Mesodermal cell (in vitro differentiated cells): ENCODE data around the gene ADCY7.

Source experiments
- H3K27ac ChIP-seq: 2 replicates; pipeline ENCODE4 v1.7.0; 2013; ENCODE audit warnings: mild to moderate bottlenecking, low read depth, low read length, moderate library complexity; ENCODE audit not compliant: severe bottlenecking
- H3K36me3 ChIP-seq: 2 replicates; pipeline ENCODE4 v1.7.1; 2013; ENCODE audit warnings: mild to moderate bottlenecking, low read length, moderate library complexity; ENCODE audit not compliant: control insufficient read depth, insufficient read depth
- H3K4me1 ChIP-seq: one replicate; pipeline ENCODE4 v1.7.1; 2013; ENCODE audit warnings: mild to moderate bottlenecking, low read length; ENCODE audit not compliant: insufficient read depth, control insufficient read depth, poor library complexity, severe bottlenecking
- H3K4me3 ChIP-seq: 2 replicates; pipeline ENCODE4 v1.7.0; 2013; ENCODE audit warnings: low read length, control low read depth, mild to moderate bottlenecking; ENCODE audit not compliant: insufficient read depth, poor library complexity, severe bottlenecking; ENCODE audit errors: extremely low read depth
- H3K9me3 ChIP-seq: 2 replicates; pipeline ENCODE4 v1.7.1; 2013; ENCODE audit warnings: mild to moderate bottlenecking, low read length, moderate library complexity; ENCODE audit not compliant: control insufficient read depth
- WGBS, 2 experiments: methylation state at CpG; one replicate each; pipeline ENCODE4 v1.1.5; 2013; ENCODE audit warnings: missing lambda C conversion rate in 2 of 2; ENCODE audit not compliant: insufficient coverage in 2 of 2; 5-methylcytosine and 5-hydroxymethylcytosine counted together

The ADCY7 gene

GRCh38 chr16:50300942-50301625, 34.7 kb downstream of the ADCY7 start:
- H3K27ac ChIP-seq: no peak overlapping the region
- WGBS, 2 experiments: 91 to 95% methylated on average over 19 to 20 of the region's 23 CpGs
- H3K4me1 ChIP-seq: peaks cover 11% of the 10 kb centered on the region
- no peaks in the 10 kb centered on the region for H3K9me3 ChIP-seq
- H3K4me3 ChIP-seq: no peak overlapping the region
- peaks cover 7% of the 10 kb centered on the region for H3K36me3 ChIP-seq

- Histone ChIP-seq H3K4me1 (peaks cover 11% of the 10 kb centered on the region), H3K36me3 (peaks cover 7% of the 10 kb centered on the region), H3K4me3 (no peak overlapping the region), H3K9me3 (no peaks in the 10 kb centered on the region), H3K27ac (no peak overlapping the region)
- WGBS, 2 experiments: 83 to 86% methylated on average over 10 to 21 of the region's 21 CpGs
These were observed 35.5 kb downstream of the ADCY7 start for GRCh38 chr16:50301626-50302471.

DNA sequence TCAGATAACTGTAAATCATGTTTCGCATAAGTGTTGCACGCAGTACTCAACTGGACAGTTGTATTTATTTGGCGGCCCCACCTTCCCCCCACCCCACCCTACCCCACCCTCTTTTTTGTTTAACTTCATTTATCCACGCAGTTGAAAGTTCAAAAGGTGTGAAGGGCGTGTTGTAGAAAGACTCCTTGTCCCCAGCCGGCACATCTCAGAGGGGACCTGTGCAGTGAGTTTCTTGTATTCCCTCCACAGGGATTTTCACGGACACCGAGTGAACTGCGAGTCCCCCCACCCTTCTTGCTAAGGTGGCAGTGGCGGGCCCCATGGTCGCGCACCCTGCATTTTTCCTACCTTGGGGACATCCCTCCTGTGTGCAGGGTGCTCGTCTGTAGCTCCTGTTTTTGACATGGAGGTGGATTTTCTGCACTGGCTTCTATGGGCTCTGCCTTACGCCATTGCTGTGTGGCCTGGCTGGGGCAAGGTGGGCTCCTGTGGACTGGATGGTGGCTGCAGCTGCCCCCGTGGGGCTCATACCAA, 36.2 kb downstream of the ADCY7 start:
- WGBS, 2 experiments: 85 to 98% methylated on average over 8 to 12 of the region's 15 CpGs

DNA sequence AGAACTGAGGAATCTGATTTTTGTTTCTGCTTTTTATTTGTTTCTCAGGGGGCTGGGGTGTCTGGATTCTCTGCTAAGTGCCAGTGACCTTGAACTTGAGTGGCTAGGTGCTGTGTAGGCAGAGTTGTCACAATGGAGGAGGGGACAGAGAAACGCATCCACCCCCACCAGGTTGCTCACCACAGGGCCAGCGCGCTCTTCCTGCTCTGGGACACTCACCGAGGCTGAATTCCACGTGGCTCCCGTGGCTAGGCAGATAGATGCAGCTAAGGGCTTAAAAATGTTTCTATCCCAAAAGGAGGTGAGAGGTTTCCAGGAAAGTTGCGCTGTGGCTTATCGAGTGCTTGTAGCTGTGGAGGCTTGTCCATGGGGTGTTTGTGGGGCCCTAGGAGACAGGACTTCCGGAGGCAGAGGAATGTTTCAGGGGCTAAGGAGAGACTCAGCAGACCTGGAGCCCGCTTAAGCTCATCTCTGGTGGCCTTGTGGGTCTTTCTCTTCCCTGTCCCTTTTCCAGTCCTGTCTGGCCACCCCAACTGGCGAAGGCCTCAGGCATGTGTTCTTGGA, 36.8 kb downstream of the ADCY7 start:
- Histone ChIP-seq H3K4me1 (peaks cover 11% of the 10 kb centered on the region), H3K9me3 (no peaks in the 10 kb centered on the region), H3K36me3 (peaks cover 7% of the 10 kb centered on the region), H3K27ac (no peak overlapping the region), H3K4me3 (no peak overlapping the region)
- 97 to 98% methylated on average over 6 to 10 of the region's 11 CpGs for WGBS, 2 experiments

More for the DNA sequence above, 36.2 kb downstream of the ADCY7 start:
- Histone ChIP-seq H3K4me3 (no peak overlapping the region), H3K27ac (no peak overlapping the region), H3K9me3 (no peaks in the 10 kb centered on the region), H3K36me3 (peaks cover 7% of the 10 kb centered on the region), H3K4me1 (peaks cover 11% of the 10 kb centered on the region)

DNA sequence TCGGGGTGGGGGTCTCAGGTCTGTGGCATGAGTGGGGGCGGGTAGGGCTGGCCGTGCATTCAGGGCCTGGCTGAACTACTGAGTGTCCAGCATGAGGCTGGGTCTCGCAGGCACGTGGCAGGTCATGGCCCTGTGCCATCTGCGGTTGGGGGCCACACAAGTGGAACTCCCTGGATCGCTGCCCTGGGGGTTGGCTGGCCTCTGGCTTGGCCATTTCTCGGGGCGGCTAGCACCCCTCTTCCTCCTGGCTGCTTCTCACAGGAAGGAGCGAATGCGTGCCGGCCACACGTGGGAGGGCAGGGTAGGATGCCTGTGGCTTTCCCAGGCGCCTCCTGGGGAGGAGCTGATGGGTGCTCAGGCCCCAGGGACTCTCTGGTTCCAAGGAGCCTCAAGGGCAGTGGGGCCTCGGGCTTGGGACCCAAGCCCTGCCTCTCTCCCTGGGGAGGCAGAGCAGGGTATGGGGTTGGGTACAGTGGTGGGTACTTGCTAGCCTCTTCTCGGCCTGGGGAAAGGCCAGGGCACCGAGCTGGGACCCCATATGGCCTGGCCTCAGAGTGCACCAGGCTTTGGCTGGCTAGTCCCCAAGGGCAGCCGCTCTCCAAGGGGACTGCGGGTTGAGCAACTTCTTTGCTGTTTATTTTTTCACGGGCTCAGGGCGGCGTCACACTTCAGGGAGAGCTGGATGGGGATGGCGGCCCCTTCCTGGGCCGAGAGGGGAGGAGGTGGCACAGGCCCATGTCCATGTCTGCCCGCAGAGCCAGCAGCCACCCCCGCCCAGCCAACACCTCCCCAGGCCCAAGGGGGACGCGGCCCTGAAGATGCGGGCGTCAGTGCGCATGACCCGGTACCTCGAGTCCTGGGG, 37.5 kb downstream of the ADCY7 start:
- WGBS, 2 experiments: 94 to 96% methylated on average over 26 to 29 of the region's 33 CpGs
- Histone ChIP-seq H3K36me3 (peaks cover 7% of the 10 kb centered on the region), H3K4me3 (no peak overlapping the region), H3K9me3 (no peaks in the 10 kb centered on the region), H3K4me1 (peaks cover 11% of the 10 kb centered on the region), H3K27ac (no peak overlapping the region)

GRCh38 chr16:50304467-50305440, 38.4 kb downstream of the ADCY7 start:
- Histone ChIP-seq H3K9me3 (no peaks in the 10 kb centered on the region), H3K27ac (no peak overlapping the region)
- WGBS, 2 experiments: 91% methylated on average over 19 to 24 of the region's 25 CpGs

DNA sequence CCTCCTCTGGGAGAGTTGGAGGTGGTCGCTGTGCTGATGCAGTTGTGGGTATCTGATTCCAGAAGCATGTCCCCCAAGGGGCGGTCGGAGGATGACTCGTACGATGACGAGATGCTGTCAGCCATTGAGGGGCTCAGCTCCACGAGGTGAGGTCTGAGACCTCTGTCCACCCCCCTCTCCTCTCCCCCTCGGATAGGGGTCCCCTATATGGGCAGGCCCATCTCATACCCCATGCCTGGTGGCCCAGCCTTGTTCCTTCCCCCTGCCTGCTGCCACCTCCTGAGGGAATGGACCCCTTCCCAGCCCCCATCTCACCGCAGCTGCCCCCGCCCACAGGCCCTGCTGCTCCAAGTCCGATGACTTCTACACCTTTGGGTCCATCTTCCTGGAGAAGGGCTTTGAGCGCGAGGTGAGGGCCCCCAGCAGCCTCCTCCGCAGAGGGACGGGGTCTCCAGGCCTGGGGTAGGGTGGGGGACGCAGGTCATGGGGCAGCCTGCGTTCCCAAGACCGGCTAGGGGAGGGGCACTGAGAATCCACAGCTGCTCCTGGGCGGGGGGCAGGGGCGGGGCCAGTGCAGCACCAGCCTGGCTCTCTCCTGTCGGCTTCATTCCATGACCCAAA, 39.2 kb downstream of the ADCY7 start:
- Histone ChIP-seq H3K4me1 (peaks cover 11% of the 10 kb centered on the region), H3K36me3 (peaks cover 10% of the 10 kb centered on the region), H3K9me3 (no peaks in the 10 kb centered on the region), H3K27ac (no peak overlapping the region), H3K4me3 (no peak overlapping the region)
- WGBS, 2 experiments: 90 to 91% methylated on average over 15 to 18 of the region's 21 CpGs

More at GRCh38 chr16:50304467-50305440, 38.4 kb downstream of the ADCY7 start:
- Histone ChIP-seq H3K4me1 (peaks cover 11% of the 10 kb centered on the region), H3K36me3 (peaks cover 12% of the 10 kb centered on the region), H3K4me3 (no peak overlapping the region)

- WGBS, 2 experiments: 89 to 97% methylated on average over 5 to 8 of the region's 9 CpGs
- peaks cover 7% of the 10 kb centered on the region for H3K36me3 ChIP-seq
- peaks cover 9% of the 10 kb centered on the region for H3K4me1 ChIP-seq
- H3K9me3 ChIP-seq: no peaks in the 10 kb centered on the region
- H3K4me3 ChIP-seq: no peak overlapping the region
- H3K27ac ChIP-seq: no peak overlapping the region
These were observed 39.9 kb downstream of the ADCY7 start for GRCh38 chr16:50306287-50306686.

GRCh38 chr16:50308237-50308965, 42.0 kb downstream of the ADCY7 start:
- Histone ChIP-seq H3K36me3 (peaks cover 15% of the 10 kb centered on the region), H3K9me3 (no peaks in the 10 kb centered on the region), H3K27ac (no peak overlapping the region), H3K4me3 (no peak overlapping the region), H3K4me1 (peaks cover 3% of the 10 kb centered on the region)
- WGBS, 2 experiments: 96 to 98% methylated on average over 16 of the region's 18 CpGs
